Measurements from ENCODE around the gene CLEC18A. TPM values are rescaled to one million over a fixed set of nuclear protein-coding genes. Genes with fewer than 3 reads are reported as not detected.

Gene CLEC18A
- total and polyA plus RNA-seq, 2 donors (not counting 1 experiment from before 2014, with no cell fraction given): 0.52 to 2.2 TPM

- ChIA-PET CTCF (no interaction called here), POLR2A (no interaction called here)
- intact Hi-C loops (cut with micrococcal nuclease): no loop called here
- Histone ChIP-seq H3K79me2 (ENCODE audit: control insufficient read depth, insufficient read depth, low read length) (no peaks in the 10 kb centered on the region), H4K20me1 (ENCODE audit: control insufficient read depth, insufficient read depth, low read length, poor library complexity, severe bottlenecking) (no peaks in the 10 kb centered on the region), H3K4me2 (replicated peaks; ENCODE audit: low read depth, low read length, poor library complexity, severe bottlenecking) (no peak overlapping the region), H3K4me3 (ENCODE audit: control extremely low read depth in 1 of 5, extremely low read depth in 1 of 5, insufficient read depth in 1 of 5, low read depth in 2 of 5, low read length in 4 of 5) (no peak overlapping the region), H3K27ac (ENCODE audit: low read length in 2 of 2) (no peak overlapping the region), H3K36me3 (replicated peaks in 1 of 2; ENCODE audit: control extremely low read depth in 1 of 2, control insufficient read depth in 1 of 2, extremely low read depth in 1 of 2, insufficient read depth in 2 of 2, low read length in 1 of 2) (peaks cover 13 to 41% of the 10 kb centered on the region in 2 experiments), H3K9ac (ENCODE audit: low read length) (no peak overlapping the region), H3K9me3 (ENCODE audit: control extremely low read depth in 1 of 3, control insufficient read depth in 2 of 3, insufficient read depth in 1 of 3, low read length in 2 of 3) (no peaks in the 10 kb centered on the region), H3K27me3 (replicated peaks in 1 of 4; ENCODE audit: control extremely low read depth in 1 of 4, control insufficient read depth in 3 of 4, insufficient read depth in 4 of 4, low read length in 3 of 4) (no peaks in the 10 kb centered on the region), H3K4me1 (ENCODE audit: control insufficient read depth in 2 of 2, insufficient read depth in 2 of 2, low read length in 2 of 2) (no peaks in the 10 kb centered on the region), H2AFZ (ENCODE audit: insufficient read depth, low read depth, low read length, poor library complexity, severe bottlenecking) (no peak overlapping the region)
- Mint-ChIP-seq H3K27ac (no peak overlapping the region), H3K4me1 (no peaks in the 10 kb centered on the region), H3K9me3 (ENCODE audit: insufficient read depth) (no peaks in the 10 kb centered on the region), H3K27me3 (no peaks in the 10 kb centered on the region), H3K4me3 (no peak overlapping the region)
- no peak for ATAC-seq (ENCODE audit: low read depth)
- no peak for DNase-seq
- TF ChIP-seq, protein P1, sequence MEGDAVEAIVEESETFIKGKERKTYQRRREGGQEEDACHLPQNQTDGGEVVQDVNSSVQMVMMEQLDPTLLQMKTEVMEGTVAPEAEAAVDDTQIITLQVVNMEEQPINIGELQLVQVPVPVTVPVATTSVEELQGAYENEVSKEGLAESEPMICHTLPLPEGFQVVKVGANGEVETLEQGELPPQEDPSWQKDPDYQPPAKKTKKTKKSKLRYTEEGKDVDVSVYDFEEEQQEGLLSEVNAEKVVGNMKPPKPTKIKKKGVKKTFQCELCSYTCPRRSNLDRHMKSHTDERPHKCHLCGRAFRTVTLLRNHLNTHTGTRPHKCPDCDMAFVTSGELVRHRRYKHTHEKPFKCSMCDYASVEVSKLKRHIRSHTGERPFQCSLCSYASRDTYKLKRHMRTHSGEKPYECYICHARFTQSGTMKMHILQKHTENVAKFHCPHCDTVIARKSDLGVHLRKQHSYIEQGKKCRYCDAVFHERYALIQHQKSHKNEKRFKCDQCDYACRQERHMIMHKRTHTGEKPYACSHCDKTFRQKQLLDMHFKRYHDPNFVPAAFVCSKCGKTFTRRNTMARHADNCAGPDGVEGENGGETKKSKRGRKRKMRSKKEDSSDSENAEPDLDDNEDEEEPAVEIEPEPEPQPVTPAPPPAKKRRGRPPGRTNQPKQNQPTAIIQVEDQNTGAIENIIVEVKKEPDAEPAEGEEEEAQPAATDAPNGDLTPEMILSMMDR (IDR thresholded peaks at IDR 0.05): no peak
- no peak for TF ChIP-seq EZH2 (IDR thresholded peaks at IDR 0.05; ENCODE audit: borderline replicate concordance, insufficient read depth, low read depth, low read length, poor library complexity, severe bottlenecking)
- 90% methylated on average over 2 of the region's 7 CpGs for WGBS (ENCODE audit: insufficient coverage)
These were observed 41.4 kb upstream of the CLEC18A start for GRCh38 chr16:69909760-69910159.

DNA sequence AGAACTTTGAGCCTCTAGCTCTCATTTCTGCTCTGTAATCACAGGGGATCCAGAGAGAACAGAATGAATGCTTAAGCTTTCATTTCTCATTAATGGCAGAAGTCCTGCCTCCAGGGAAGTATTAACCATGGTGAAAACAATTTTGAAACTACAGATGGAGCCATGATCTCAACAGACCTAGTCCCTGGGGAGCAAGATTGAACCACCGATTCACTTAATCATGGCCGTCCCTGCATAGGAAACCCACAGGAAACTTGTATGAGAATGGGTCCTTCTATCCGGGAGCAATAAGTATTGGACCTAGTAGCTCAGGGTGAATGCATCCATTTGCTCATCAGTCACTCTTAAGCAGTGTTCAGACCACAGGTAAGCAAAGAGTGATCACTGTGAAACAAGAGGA is 40.2 kb upstream of the CLEC18A start:
- no peak overlapping the region for H3K4me3 Mint-ChIP-seq
- H3K27ac Mint-ChIP-seq: no peak overlapping the region
- ChIA-PET POLR2A (no interaction called here), CTCF (no interaction called here)
- Histone ChIP-seq H3K4me1 (ENCODE audit: control insufficient read depth in 2 of 2, insufficient read depth in 2 of 2, low read length in 2 of 2) (no peaks in the 10 kb centered on the region), H3K4me2 (replicated peaks; ENCODE audit: low read depth, low read length, poor library complexity, severe bottlenecking) (no peak overlapping the region), H4K20me1 (ENCODE audit: control insufficient read depth, insufficient read depth, low read length, poor library complexity, severe bottlenecking) (no peaks in the 10 kb centered on the region), H3K9me3 (ENCODE audit: control extremely low read depth in 1 of 3, control insufficient read depth in 2 of 3, insufficient read depth in 1 of 3, low read length in 2 of 3) (no peaks in the 10 kb centered on the region), H3K27me3 (replicated peaks in 1 of 4; ENCODE audit: control extremely low read depth in 1 of 4, control insufficient read depth in 3 of 4, insufficient read depth in 4 of 4, low read length in 3 of 4) (no peaks in the 10 kb centered on the region), H3K4me3 (ENCODE audit: control extremely low read depth in 1 of 5, extremely low read depth in 1 of 5, insufficient read depth in 1 of 5, low read depth in 2 of 5, low read length in 4 of 5) (no peak overlapping the region), H3K36me3 (replicated peaks in 1 of 2; ENCODE audit: control extremely low read depth in 1 of 2, control insufficient read depth in 1 of 2, extremely low read depth in 1 of 2, insufficient read depth in 2 of 2, low read length in 1 of 2) (peaks cover 15 to 36% of the 10 kb centered on the region in 2 experiments), H3K9ac (ENCODE audit: low read length) (no peak overlapping the region), H2AFZ (ENCODE audit: insufficient read depth, low read depth, low read length, poor library complexity, severe bottlenecking) (no peak overlapping the region), H3K79me2 (ENCODE audit: control insufficient read depth, insufficient read depth, low read length) (no peaks in the 10 kb centered on the region), H3K27ac (ENCODE audit: low read length in 2 of 2) (no peak overlapping the region)
- no peaks in the 10 kb centered on the region for H3K9me3 Mint-ChIP-seq (ENCODE audit: insufficient read depth)
- DNase-seq (no peak), ATAC-seq (ENCODE audit: low read depth) (no peak)
- TF ChIP-seq, protein P1 (IDR thresholded peaks at IDR 0.05): no peak
- no peak for TF ChIP-seq EZH2 (IDR thresholded peaks at IDR 0.05; ENCODE audit: borderline replicate concordance, insufficient read depth, low read depth, low read length, poor library complexity, severe bottlenecking)
- no peaks in the 10 kb centered on the region for H3K4me1 Mint-ChIP-seq
- H3K27me3 Mint-ChIP-seq: no peaks in the 10 kb centered on the region
- intact Hi-C loops (cut with micrococcal nuclease): loop anchor here (1.0 kb wide), 1 partner anchor 36 kb away; no protein-coding TSS in a partner anchor
- 29% methylated on average over 3 of the region's 3 CpGs for WGBS (ENCODE audit: insufficient coverage)

All from B cell (primary cell).